GM19238 (cell line): Measurements from ENCODE around the gene TMCC1.
A peak's percentile ranks its signal among the peaks of the same experiment; 100 is the strongest.
"Not testable (repeated sequence)": the region's sequence is repeated elsewhere in the genome, so short reads cannot be mapped to it uniquely, and the experiment has no call there.

Source experiments
- DNase-seq: peaks from one replicate; pipeline ENCODE4 v3.0.0; 2011; ENCODE audit warnings: low spot score; ENCODE audit not compliant: insufficient read length

TMCC1 gene

GRCh38 chr3:129892857-129893580, 492 bp downstream of the TMCC1 start:
- peak; percentile 70 for DNase-seq

GRCh38 chr3:129892486-129892856, 1.0 kb downstream of the TMCC1 start:
- DNase-seq: no peak

GRCh38 chr3:129890891-129891290, 2.6 kb downstream of the TMCC1 start:
- no peak for DNase-seq

- DNase-seq: no peak
These were observed 3.4 kb downstream of the TMCC1 start for GRCh38 chr3:129890125-129890524.

- DNase-seq: no peak
These were observed 4.7 kb downstream of the TMCC1 start for GRCh38 chr3:129888771-129889170.

GRCh38 chr3:129881261-129881660, 12.2 kb downstream of the TMCC1 start:
- no peak for DNase-seq

GRCh38 chr3:129878355-129878754, 15.2 kb downstream of the TMCC1 start:
- no peak for DNase-seq

- DNase-seq: not testable (repeated sequence)
These were observed 19.0 kb downstream of the TMCC1 start for GRCh38 chr3:129874479-129874878.

- no peak for DNase-seq
These were observed 24.6 kb downstream of the TMCC1 start for GRCh38 chr3:129868912-129869311.

- DNase-seq: no peak
These were observed 25.9 kb downstream of the TMCC1 start for GRCh38 chr3:129867506-129868124.

- DNase-seq: no peak
These were observed 27.7 kb downstream of the TMCC1 start for GRCh38 chr3:129865806-129866205.

- DNase-seq: no peak
These were observed 29.0 kb downstream of the TMCC1 start for GRCh38 chr3:129864519-129864918.

GRCh38 chr3:129859272-129859671, 34.2 kb downstream of the TMCC1 start:
- no peak for DNase-seq

GRCh38 chr3:129857899-129858298, 35.6 kb downstream of the TMCC1 start:
- DNase-seq: no peak

- not testable (repeated sequence) for DNase-seq
These were observed 36.7 kb downstream of the TMCC1 start for GRCh38 chr3:129856790-129857189.

- no peak for DNase-seq
These were observed 37.6 kb downstream of the TMCC1 start for GRCh38 chr3:129855832-129856419.

- DNase-seq: no peak
These were observed 38.2 kb downstream of the TMCC1 start for GRCh38 chr3:129855170-129855831.

GRCh38 chr3:129854460-129854859, 39.1 kb downstream of the TMCC1 start:
- DNase-seq: no peak

- no peak for DNase-seq
These were observed 47.6 kb downstream of the TMCC1 start for GRCh38 chr3:129845956-129846355.

- no peak for DNase-seq
These were observed 52.7 kb downstream of the TMCC1 start for GRCh38 chr3:129840707-129841360.

GRCh38 chr3:129838086-129838485, 55.4 kb downstream of the TMCC1 start:
- DNase-seq: no peak
